ENCODE data around the gene PLEKHA7. TPM values are rescaled to one million over a fixed set of nuclear protein-coding genes. Genes with fewer than 3 reads are reported as not detected.

PLEKHA7 gene
- total and polyA plus RNA-seq, 2 experiments from 2014 or later, result 40.8 to 167 TPM

- TF ChIP-seq CTCF (IDR thresholded peaks at IDR 0.05; ENCODE audit: low read depth, low read length), result no peak
- H3K27ac ChIP-seq, result no peak overlapping the region
- DNase-seq (ENCODE audit: low read depth in 1 of 2, low spot score in 1 of 2), result no peak
Observed at GRCh38 chr11:16813126-16813525, 201.1 kb downstream of the PLEKHA7 start.

GRCh38 chr11:16812274-16812673, 201.9 kb downstream of the PLEKHA7 start:
- peaks cover 42% of the 10 kb centered on the region for H3K36me3 ChIP-seq
- no peaks in the 10 kb centered on the region for H3K27me3 ChIP-seq
- H3K9me3 ChIP-seq (ENCODE audit: low read depth), result no peaks in the 10 kb centered on the region
- DNase-seq (ENCODE audit: low read depth in 1 of 2, low spot score in 1 of 2), result no peak
- TF ChIP-seq CTCF (IDR thresholded peaks at IDR 0.05; ENCODE audit: low read depth, low read length), result no peak
- H3K4me3 ChIP-seq, result no peak overlapping the region
- peaks cover under 1% of the 10 kb centered on the region for H3K4me1 ChIP-seq (ENCODE audit: low read depth)
- H3K27ac ChIP-seq, result no peak overlapping the region

More at GRCh38 chr11:16813126-16813525, 201.1 kb downstream of the PLEKHA7 start:
- Histone ChIP-seq H3K9me3 (ENCODE audit: low read depth) (no peaks in the 10 kb centered on the region), H3K4me3 (no peak overlapping the region), H3K4me1 (ENCODE audit: low read depth) (no peaks in the 10 kb centered on the region), H3K27me3 (no peaks in the 10 kb centered on the region), H3K36me3 (peaks cover 38% of the 10 kb centered on the region)

- Histone ChIP-seq H3K4me1 (ENCODE audit: low read depth) (peaks cover 6% of the 10 kb centered on the region), H3K27ac (no peak overlapping the region), H3K36me3 (peaks cover 42% of the 10 kb centered on the region), H3K27me3 (no peaks in the 10 kb centered on the region), H3K9me3 (ENCODE audit: low read depth) (no peaks in the 10 kb centered on the region), H3K4me3 (no peak overlapping the region)
- no peak for DNase-seq (ENCODE audit: low read depth in 1 of 2, low spot score in 1 of 2)
- no peak for TF ChIP-seq CTCF (IDR thresholded peaks at IDR 0.05; ENCODE audit: low read depth, low read length)
Observed at GRCh38 chr11:16811136-16812020, 202.8 kb downstream of the PLEKHA7 start.

GRCh38 chr11:16809886-16810668, 204.1 kb downstream of the PLEKHA7 start:
- Histone ChIP-seq H3K27ac (no peak overlapping the region), H3K27me3 (no peaks in the 10 kb centered on the region), H3K4me1 (ENCODE audit: low read depth) (peaks cover 6% of the 10 kb centered on the region), H3K4me3 (no peak overlapping the region), H3K36me3 (peaks cover 35% of the 10 kb centered on the region), H3K9me3 (ENCODE audit: low read depth) (no peaks in the 10 kb centered on the region)
- no peak for TF ChIP-seq CTCF (IDR thresholded peaks at IDR 0.05; ENCODE audit: low read depth, low read length)
- peak in 1 of 2 donors; percentile 74 for DNase-seq (ENCODE audit: low read depth in 1 of 2, low spot score in 1 of 2)

GRCh38 chr11:16807306-16807705, 206.9 kb downstream of the PLEKHA7 start:
- no peak for DNase-seq (ENCODE audit: low read depth in 1 of 2, low spot score in 1 of 2)
- Histone ChIP-seq H3K27me3 (no peaks in the 10 kb centered on the region), H3K27ac (no peak overlapping the region), H3K36me3 (peaks cover 33% of the 10 kb centered on the region), H3K4me1 (ENCODE audit: low read depth) (peaks cover 10% of the 10 kb centered on the region), H3K9me3 (ENCODE audit: low read depth) (no peaks in the 10 kb centered on the region), H3K4me3 (no peak overlapping the region)
- TF ChIP-seq CTCF (IDR thresholded peaks at IDR 0.05; ENCODE audit: low read depth, low read length), result no peak

Measured in cardiac muscle cell (in vitro differentiated cells and primary cell).